ENCODE results near the gene SLC8A3. TPM values are rescaled to one million over a fixed set of nuclear protein-coding genes. Genes with fewer than 3 reads are reported as not detected.

The SLC8A3 gene
- total RNA-seq, 1 donor from 2014 or later, result 0.08 TPM

DNA sequence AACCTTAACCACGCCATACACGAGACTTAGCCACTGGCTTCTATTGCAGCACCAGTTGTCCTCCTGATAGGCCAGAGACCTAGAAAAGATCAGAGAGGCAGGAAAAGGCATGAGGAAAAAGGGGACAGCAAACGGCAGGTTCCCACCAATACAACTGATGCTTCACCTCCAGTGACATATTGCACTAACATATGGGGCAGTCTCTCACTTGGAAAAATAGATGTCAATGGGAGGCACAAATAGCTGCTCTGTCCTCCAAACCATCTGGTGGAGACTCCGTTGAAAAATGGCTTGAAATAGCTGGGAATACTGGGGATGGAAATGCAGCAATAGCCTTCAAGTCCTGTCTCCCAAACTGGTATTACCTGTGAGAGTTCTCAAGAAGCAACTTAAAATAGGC is 20.3 kb downstream of the SLC8A3 start:
- H3K27me3 ChIP-seq (ENCODE audit: control insufficient read depth, insufficient read depth, low read length), result no peaks in the 10 kb centered on the region
- no peak overlapping the region for H3K4me3 ChIP-seq (ENCODE audit: low read depth, low read length)
- TF ChIP-seq, protein P1, sequence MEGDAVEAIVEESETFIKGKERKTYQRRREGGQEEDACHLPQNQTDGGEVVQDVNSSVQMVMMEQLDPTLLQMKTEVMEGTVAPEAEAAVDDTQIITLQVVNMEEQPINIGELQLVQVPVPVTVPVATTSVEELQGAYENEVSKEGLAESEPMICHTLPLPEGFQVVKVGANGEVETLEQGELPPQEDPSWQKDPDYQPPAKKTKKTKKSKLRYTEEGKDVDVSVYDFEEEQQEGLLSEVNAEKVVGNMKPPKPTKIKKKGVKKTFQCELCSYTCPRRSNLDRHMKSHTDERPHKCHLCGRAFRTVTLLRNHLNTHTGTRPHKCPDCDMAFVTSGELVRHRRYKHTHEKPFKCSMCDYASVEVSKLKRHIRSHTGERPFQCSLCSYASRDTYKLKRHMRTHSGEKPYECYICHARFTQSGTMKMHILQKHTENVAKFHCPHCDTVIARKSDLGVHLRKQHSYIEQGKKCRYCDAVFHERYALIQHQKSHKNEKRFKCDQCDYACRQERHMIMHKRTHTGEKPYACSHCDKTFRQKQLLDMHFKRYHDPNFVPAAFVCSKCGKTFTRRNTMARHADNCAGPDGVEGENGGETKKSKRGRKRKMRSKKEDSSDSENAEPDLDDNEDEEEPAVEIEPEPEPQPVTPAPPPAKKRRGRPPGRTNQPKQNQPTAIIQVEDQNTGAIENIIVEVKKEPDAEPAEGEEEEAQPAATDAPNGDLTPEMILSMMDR (IDR thresholded peaks at IDR 0.05; ENCODE audit: insufficient read depth, low read length, poor library complexity, severe bottlenecking), result no peak
- H3K36me3 ChIP-seq (ENCODE audit: control insufficient read depth, insufficient read depth, low read length), result no peaks in the 10 kb centered on the region
- DNase-seq (ENCODE audit: low read depth), result no peak

DNA sequence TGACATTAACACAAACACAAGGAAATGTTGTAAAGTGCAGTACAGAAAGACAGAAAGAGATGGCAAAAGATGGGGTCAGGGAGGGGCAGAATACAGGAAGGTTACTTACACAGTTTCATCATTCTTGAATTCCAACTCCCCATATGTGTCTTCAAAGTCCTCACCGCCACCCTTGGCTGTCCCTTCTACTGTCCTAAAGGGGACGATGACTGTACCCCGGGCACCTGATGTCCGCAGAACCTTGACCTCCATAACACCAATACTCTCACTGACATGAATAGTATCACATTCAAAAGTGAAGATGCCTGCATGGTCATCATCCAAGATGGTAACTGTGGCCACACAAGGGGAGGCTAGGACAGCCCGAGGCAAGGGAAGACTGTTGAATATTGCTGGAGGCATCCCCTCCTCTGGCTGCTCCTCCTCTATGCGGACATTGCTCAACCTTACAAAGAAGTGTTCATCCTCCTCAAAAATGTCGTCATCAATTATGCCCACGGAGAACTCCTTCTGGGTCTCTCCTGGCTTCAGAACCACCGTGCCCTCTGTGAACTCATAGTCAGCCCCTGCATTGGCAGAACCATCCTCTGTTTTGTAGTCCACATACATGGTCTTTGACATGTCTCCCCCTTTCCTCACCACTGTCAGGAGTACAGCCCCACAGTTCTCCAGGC is 22.1 kb downstream of the SLC8A3 start:
- no peaks in the 10 kb centered on the region for H3K36me3 ChIP-seq (ENCODE audit: control insufficient read depth, insufficient read depth, low read length)
- H3K27me3 ChIP-seq (ENCODE audit: control insufficient read depth, insufficient read depth, low read length), result no peaks in the 10 kb centered on the region
- no peak for DNase-seq (ENCODE audit: low read depth)
- H3K4me3 ChIP-seq (ENCODE audit: low read depth, low read length), result no peak overlapping the region
- TF ChIP-seq, protein P1 (IDR thresholded peaks at IDR 0.05; ENCODE audit: insufficient read depth, low read length, poor library complexity, severe bottlenecking), result no peak

DNA sequence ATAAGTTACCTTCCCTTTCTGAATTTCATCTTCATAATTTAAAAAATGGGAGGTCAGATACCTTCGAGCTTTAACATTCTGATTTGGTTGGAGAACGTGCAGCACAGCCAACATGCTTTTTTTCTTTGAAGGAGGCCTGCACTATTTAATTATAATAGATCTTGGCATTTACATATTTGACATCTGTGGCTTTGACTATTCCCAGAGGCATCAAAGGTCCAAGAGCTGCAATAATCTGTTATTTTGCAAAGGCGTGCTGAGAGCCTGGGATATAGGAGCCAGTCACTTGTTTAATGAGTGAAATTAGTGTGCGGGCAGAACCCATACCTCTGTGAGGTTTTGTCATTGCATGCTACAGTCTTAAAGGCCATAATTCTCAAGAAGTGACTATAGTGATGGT is 26.4 kb downstream of the SLC8A3 start:
- Histone ChIP-seq H3K27me3 (ENCODE audit: control insufficient read depth, insufficient read depth, low read length) (no peaks in the 10 kb centered on the region), H3K4me3 (ENCODE audit: low read depth, low read length) (no peak overlapping the region), H3K36me3 (ENCODE audit: control insufficient read depth, insufficient read depth, low read length) (no peaks in the 10 kb centered on the region)
- TF ChIP-seq, protein P1 (IDR thresholded peaks at IDR 0.05; ENCODE audit: insufficient read depth, low read length, poor library complexity, severe bottlenecking), result no peak
- no peak for DNase-seq (ENCODE audit: low read depth)

DNA sequence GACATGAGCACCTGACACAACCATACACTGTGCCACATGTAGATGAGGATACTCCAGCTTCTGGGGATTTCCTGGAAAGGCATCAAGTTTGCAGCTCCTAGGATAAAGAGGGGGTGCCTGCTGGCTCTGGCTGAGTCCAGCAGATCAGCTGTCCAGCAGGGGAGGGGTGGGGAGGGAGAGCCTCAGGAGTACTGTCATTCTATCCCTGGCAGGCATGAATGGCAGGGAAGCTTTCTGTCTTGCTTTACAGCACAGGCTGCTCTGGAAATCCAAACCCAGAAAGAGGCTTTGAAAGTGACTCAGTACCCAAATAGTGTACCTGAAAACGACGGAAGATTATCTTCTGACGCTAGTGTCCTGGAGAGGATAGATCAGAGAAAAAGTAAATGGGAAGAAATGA is 32.2 kb downstream of the SLC8A3 start:
- TF ChIP-seq, protein P1 (IDR thresholded peaks at IDR 0.05; ENCODE audit: insufficient read depth, low read length, poor library complexity, severe bottlenecking), result no peak
- no peak for DNase-seq (ENCODE audit: low read depth)
- H3K36me3 ChIP-seq (ENCODE audit: control insufficient read depth, insufficient read depth, low read length), result no peaks in the 10 kb centered on the region
- H3K4me3 ChIP-seq (ENCODE audit: low read depth, low read length), result no peak overlapping the region
- H3K27me3 ChIP-seq (ENCODE audit: control insufficient read depth, insufficient read depth, low read length), result no peaks in the 10 kb centered on the region

DNA sequence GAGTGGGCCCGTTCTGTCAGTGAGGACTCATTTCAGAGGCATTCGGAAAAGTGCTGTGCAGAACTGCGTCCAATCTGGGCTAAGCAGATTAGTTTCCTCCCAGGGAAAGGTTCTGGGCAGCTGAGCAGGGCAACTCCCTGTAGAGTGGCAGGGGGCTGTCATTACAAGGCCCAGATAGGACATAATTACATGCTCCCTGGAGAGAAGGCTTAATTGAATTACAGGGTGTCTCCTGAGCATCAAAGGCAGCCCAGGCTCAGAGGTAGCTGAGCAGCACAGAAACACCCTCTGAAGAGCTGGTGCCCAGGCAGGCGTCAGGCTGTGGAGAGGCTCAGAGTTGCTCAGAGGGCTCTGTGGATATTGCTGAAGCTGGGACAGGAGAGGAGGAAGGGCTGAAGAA is 36.0 kb downstream of the SLC8A3 start:
- H3K4me3 ChIP-seq (ENCODE audit: low read depth, low read length), result no peak overlapping the region
- no peak for DNase-seq (ENCODE audit: low read depth)
- no peaks in the 10 kb centered on the region for H3K27me3 ChIP-seq (ENCODE audit: control insufficient read depth, insufficient read depth, low read length)
- H3K36me3 ChIP-seq (ENCODE audit: control insufficient read depth, insufficient read depth, low read length), result no peaks in the 10 kb centered on the region
- TF ChIP-seq, protein P1 (IDR thresholded peaks at IDR 0.05; ENCODE audit: insufficient read depth, low read length, poor library complexity, severe bottlenecking), result no peak

DNA sequence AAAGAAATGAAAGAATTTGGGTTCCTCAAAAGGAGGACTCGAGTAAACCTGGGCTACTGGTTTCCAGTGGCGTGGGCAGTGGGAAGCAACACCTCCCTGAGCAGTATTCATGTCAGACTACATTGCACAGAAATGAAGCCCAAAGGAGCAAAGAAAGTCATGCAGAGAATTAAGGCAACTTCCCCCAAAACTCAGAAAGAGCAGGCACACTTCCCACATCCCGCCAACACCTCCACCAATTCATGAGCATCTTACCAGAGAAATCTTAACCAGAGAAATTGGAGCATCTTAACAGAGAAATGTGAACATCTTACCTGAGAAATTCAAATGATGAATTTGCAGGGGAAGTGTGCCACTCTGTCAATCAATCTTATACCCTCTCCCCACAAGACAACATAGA is 36.7 kb downstream of the SLC8A3 start:
- H3K27me3 ChIP-seq (ENCODE audit: control insufficient read depth, insufficient read depth, low read length), result no peaks in the 10 kb centered on the region
- DNase-seq (ENCODE audit: low read depth), result no peak
- TF ChIP-seq, protein P1 (IDR thresholded peaks at IDR 0.05; ENCODE audit: insufficient read depth, low read length, poor library complexity, severe bottlenecking), result no peak

More for the DNA sequence above, 36.7 kb downstream of the SLC8A3 start:
- Histone ChIP-seq H3K4me3 (ENCODE audit: low read depth, low read length) (no peak overlapping the region), H3K36me3 (ENCODE audit: control insufficient read depth, insufficient read depth, low read length) (no peaks in the 10 kb centered on the region)
